ENCODE data around the gene PCSK5.

The PCSK5 gene

GRCh38 chr9:76082057-76082456 lies 191.6 kb downstream of the PCSK5 start:
- no peaks in the 10 kb centered on the region for H3K79me2 ChIP-seq (ENCODE audit: insufficient read depth, low read length)
- H3K9me2 ChIP-seq (replicated peaks; ENCODE audit: insufficient read depth, low read length), result no peaks in the 10 kb centered on the region

GRCh38 chr9:76085596-76085995 lies 195.1 kb downstream of the PCSK5 start:
- Histone ChIP-seq H3K4me3 (ENCODE audit: insufficient read depth, low read length, poor library complexity, severe bottlenecking) (no peak overlapping the region), H3K4me2 (ENCODE audit: low read depth, low read length, poor library complexity, severe bottlenecking) (no peak overlapping the region), H3K27ac (ENCODE audit: low read depth, low read length) (no peak overlapping the region), H3K9ac (ENCODE audit: low read length) (no peak overlapping the region), H4K20me1 (ENCODE audit: low read depth, low read length) (no peaks in the 10 kb centered on the region), H3K9me2 (replicated peaks; ENCODE audit: insufficient read depth, low read length) (no peaks in the 10 kb centered on the region), H3F3A (ENCODE audit: insufficient read depth) (no peaks in the 10 kb centered on the region), H3K36me3 (ENCODE audit: low read length) (no peaks in the 10 kb centered on the region), H3K79me2 (ENCODE audit: insufficient read depth, low read length) (no peaks in the 10 kb centered on the region), H3K27me3 (ENCODE audit: low read length) (no peaks in the 10 kb centered on the region), H3K9me3 (ENCODE audit: insufficient read depth, low read length) (no peaks in the 10 kb centered on the region), H2AFZ (ENCODE audit: low read depth, low read length, severe bottlenecking) (no peak overlapping the region)
- TF ChIP-seq CTCF (IDR thresholded peaks at IDR 0.05; ENCODE audit: insufficient read depth, low read length, poor library complexity, severe bottlenecking) (no peak), EZH2phosphoT487 (conservative IDR thresholded peaks at IDR 0.05; ENCODE audit: low read length) (no peak)

More at GRCh38 chr9:76082057-76082456, 191.6 kb downstream of the PCSK5 start:
- Histone ChIP-seq H3K27ac (ENCODE audit: low read depth, low read length) (no peak overlapping the region), H3K9me3 (ENCODE audit: insufficient read depth, low read length) (no peaks in the 10 kb centered on the region), H3K27me3 (ENCODE audit: low read length) (no peaks in the 10 kb centered on the region), H4K20me1 (ENCODE audit: low read depth, low read length) (no peaks in the 10 kb centered on the region), H3K9ac (ENCODE audit: low read length) (no peak overlapping the region), H3K4me3 (ENCODE audit: insufficient read depth, low read length, poor library complexity, severe bottlenecking) (no peak overlapping the region), H3F3A (ENCODE audit: insufficient read depth) (no peaks in the 10 kb centered on the region), H3K36me3 (ENCODE audit: low read length) (no peaks in the 10 kb centered on the region), H3K4me2 (ENCODE audit: low read depth, low read length, poor library complexity, severe bottlenecking) (no peak overlapping the region), H2AFZ (ENCODE audit: low read depth, low read length, severe bottlenecking) (no peak overlapping the region)
- TF ChIP-seq EZH2phosphoT487 (conservative IDR thresholded peaks at IDR 0.05; ENCODE audit: low read length) (no peak), CTCF (IDR thresholded peaks at IDR 0.05; ENCODE audit: insufficient read depth, low read length, poor library complexity, severe bottlenecking) (no peak)

- Histone ChIP-seq H3K36me3 (ENCODE audit: low read length) (no peaks in the 10 kb centered on the region), H3K79me2 (ENCODE audit: insufficient read depth, low read length) (no peaks in the 10 kb centered on the region), H4K20me1 (ENCODE audit: low read depth, low read length) (no peaks in the 10 kb centered on the region), H3K27me3 (ENCODE audit: low read length) (no peaks in the 10 kb centered on the region), H3K9me2 (replicated peaks; ENCODE audit: insufficient read depth, low read length) (no peaks in the 10 kb centered on the region), H3K27ac (ENCODE audit: low read depth, low read length) (no peak overlapping the region), H3K9ac (ENCODE audit: low read length) (no peak overlapping the region), H3K9me3 (ENCODE audit: insufficient read depth, low read length) (no peaks in the 10 kb centered on the region), H2AFZ (ENCODE audit: low read depth, low read length, severe bottlenecking) (no peak overlapping the region), H3F3A (ENCODE audit: insufficient read depth) (no peaks in the 10 kb centered on the region), H3K4me2 (ENCODE audit: low read depth, low read length, poor library complexity, severe bottlenecking) (no peak overlapping the region), H3K4me3 (ENCODE audit: insufficient read depth, low read length, poor library complexity, severe bottlenecking) (no peak overlapping the region)
- TF ChIP-seq CTCF (IDR thresholded peaks at IDR 0.05; ENCODE audit: insufficient read depth, low read length, poor library complexity, severe bottlenecking) (no peak), EZH2phosphoT487 (conservative IDR thresholded peaks at IDR 0.05; ENCODE audit: low read length) (no peak)
Measured at GRCh38 chr9:76086539-76086938, 196.1 kb downstream of the PCSK5 start.
